ENCODE results near the gene NPLOC4. TPM values are rescaled to one million over a fixed set of nuclear protein-coding genes. Genes with fewer than 3 reads are reported as not detected.
"Not testable (repeated sequence)": the region's sequence is repeated elsewhere in the genome, so short reads cannot be mapped to it uniquely, and the experiment has no call there.

The NPLOC4 gene
- total and polyA plus RNA-seq, 5 experiments from 2014 or later = 46.3 to 101 (median 57.8) TPM

DNA sequence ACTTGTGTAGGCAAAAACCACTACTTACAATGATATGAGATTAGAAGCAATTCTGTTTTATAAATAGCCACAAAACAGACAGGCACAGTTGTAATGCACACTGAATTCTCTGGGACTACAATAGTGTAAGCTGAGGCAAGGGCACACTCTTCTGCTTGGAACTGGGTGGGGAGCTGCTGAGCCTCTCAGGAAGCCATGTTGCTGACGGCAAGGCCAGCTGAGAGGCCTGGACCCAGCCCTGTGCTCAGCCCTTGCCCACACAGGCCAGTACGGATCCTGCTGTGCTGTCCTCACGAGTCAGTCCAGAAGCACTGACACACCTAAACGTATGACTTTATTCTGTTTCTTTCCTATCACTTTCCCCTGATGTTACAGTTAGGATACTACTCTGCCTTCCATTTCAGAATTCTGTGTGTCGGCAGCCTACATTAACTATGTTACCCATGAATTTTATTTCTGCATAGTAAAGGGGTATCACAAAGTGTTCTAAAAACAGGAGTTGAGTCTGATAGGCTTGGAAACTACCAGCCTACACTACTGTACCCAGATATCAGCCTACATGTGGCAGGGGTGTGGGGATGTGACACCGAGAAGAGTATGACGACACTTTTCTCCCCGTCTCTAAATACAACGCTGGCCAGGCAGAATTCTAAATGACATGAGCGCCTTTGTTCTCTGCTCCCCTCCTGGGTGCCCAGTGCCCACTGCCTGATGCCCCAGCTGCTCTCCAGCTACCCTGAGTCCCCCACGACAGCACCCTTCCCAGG, 43.6 kb downstream of the NPLOC4 start:
- no peaks in the 10 kb centered on the region for H3K27me3 Mint-ChIP-seq
- DNase-seq (no peak), ATAC-seq (no peak)
- peaks cover 0 to 93% (median 15%) of the 10 kb centered on the region in 3 donors for H3K36me3 Mint-ChIP-seq
- H3K9me3 Mint-ChIP-seq = no peaks in the 10 kb centered on the region
- no peak overlapping the region for H3K4me3 Mint-ChIP-seq
- POLR2A ChIA-PET = no interaction called here
- H3K27ac Mint-ChIP-seq = peak overlapping the region in 1 of 10 donors; percentile 15
- H3K4me1 Mint-ChIP-seq = peaks cover 0 to 6% (median 2%) of the 10 kb centered on the region in 4 donors

DNA sequence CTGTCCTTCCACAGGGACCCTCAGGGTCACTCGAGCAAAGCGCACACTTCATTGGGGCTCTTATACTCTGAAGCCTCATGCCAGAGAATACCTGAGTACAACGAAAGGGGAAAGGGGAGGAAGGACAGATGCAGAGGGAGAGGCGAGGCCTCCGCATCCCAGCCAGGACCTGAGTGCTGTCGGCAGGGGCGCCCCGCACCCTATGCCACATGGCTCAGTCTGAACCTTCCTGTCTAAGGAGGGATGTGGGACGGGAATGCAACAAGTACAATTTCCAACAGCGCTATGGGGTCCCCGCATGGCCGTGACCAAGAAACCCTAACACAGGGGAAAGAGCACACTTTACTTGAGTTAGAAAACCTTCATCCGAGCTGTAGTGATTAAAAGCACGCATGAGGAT, 44.9 kb downstream of the NPLOC4 start:
- ATAC-seq (no peak), DNase-seq (no peak)
- Mint-ChIP-seq H3K27me3 (no peaks in the 10 kb centered on the region), H3K36me3 (peaks cover 0 to 90% (median 18%) of the 10 kb centered on the region in 3 donors), H3K4me1 (peaks cover 0 to 5% (median 0%) of the 10 kb centered on the region in 4 donors), H3K9me3 (no peaks in the 10 kb centered on the region), H3K27ac (no peak overlapping the region), H3K4me3 (no peak overlapping the region)
- POLR2A ChIA-PET = no interaction called here

DNA sequence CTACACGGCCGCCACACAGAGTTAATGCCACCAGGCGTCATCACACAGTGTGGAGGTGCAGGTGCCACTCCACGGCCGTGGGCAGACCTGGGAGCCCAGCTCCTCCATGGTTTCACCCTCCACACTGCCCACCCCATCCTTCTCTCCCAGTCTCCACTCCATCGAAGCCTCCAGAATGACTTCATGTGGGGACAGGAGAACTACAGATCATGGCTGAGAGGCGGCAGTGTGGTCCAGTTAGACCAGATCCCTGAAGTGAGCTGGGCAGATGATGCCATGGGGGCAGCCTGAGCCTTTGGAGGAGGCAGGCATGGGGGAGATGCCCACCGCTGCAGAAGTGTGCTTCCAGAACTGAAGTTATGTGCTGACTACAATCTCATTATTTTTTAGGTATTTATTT, 46.8 kb downstream of the NPLOC4 start:
- no peak overlapping the region for H3K4me3 Mint-ChIP-seq
- H3K4me1 Mint-ChIP-seq = peaks cover 0 to 5% (median 0%) of the 10 kb centered on the region in 4 donors
- peaks cover 0 to 91% (median 21%) of the 10 kb centered on the region in 3 donors for H3K36me3 Mint-ChIP-seq
- no peak overlapping the region for H3K27ac Mint-ChIP-seq
- no peaks in the 10 kb centered on the region for H3K9me3 Mint-ChIP-seq
- DNase-seq (no peak), ATAC-seq (no peak)
- POLR2A ChIA-PET = no interaction called here
- no peaks in the 10 kb centered on the region for H3K27me3 Mint-ChIP-seq

DNA sequence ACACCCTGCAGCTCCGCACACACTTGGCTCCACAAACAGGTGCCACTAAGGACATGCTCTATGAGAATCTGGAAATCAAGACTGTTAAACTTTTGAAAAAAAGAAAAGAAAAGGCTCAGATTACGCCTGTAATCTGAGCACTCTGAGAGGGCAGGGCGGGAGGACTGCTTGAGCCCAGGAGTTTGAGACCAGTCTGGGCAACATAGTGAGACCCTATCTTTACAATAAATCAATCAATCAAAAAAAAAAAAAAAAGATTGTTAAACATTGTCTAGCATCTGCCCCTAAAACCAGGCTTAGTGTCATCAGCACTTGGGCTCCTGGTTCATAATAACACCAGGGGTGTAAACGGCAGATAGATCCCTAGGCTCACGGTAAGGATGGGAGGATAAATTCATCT, 47.3 kb downstream of the NPLOC4 start:
- Mint-ChIP-seq H3K36me3 (peaks cover 0 to 92% (median 21%) of the 10 kb centered on the region in 3 donors), H3K27ac (no peak overlapping the region)

DNA sequence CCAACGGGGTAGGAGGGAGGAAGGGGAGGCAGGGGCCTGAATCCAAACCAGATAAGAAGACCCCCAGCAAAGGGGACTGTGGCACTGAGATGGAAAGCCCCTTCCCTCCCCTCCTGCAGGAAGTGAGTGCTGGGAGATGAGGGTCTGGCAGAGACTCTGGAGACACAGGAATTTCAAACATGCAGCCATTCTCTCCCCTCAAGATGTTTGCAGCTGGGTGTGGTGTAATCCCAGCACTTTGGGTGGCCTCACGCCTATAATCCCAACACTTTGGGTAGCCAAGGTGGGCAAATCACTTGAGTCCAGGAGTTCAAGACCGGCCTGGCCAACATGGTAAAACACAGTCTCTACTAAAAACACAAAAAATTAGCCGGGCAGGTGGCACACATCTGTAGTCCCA, 50.8 kb downstream of the NPLOC4 start:
- POLR2A ChIA-PET = interaction anchor here (0.5 kb wide), 1 partner anchor 82 kb away, joined by 3 read pairs; no protein-coding TSS in a partner anchor
- H3K27me3 Mint-ChIP-seq = no peaks in the 10 kb centered on the region

More for the DNA sequence above, 47.3 kb downstream of the NPLOC4 start:
- Mint-ChIP-seq H3K9me3 (no peaks in the 10 kb centered on the region), H3K4me3 (no peak overlapping the region), H3K4me1 (peaks cover 0 to 5% (median 0%) of the 10 kb centered on the region in 4 donors), H3K27me3 (no peaks in the 10 kb centered on the region)
- POLR2A ChIA-PET = no interaction called here
- DNase-seq (no peak), ATAC-seq (no peak)

DNA sequence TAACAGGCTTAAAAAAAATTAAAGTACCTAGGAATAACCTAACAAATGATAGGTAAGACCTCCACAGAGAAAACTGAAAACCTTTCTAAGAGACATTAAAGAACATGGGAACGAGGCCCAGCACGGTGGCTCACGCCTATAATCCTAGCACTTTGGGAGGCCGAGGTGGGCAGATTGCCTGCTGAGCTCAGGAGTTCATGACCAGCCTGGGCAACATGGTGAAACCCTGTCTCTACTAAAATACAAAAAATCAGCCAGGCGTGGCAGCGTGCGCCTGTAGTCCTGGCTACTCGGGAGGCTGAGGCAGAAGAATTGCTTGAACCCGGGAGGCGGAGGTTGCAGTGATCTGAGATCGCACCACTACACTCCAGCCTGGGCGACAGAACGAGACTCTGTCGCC, 52.1 kb downstream of the NPLOC4 start:
- ATAC-seq, DNase-seq, H3K4me1 Mint-ChIP-seq, H3K27me3 Mint-ChIP-seq, H3K9me3 Mint-ChIP-seq, POLR2A ChIA-PET, H3K4me3 Mint-ChIP-seq: not testable (repeated sequence)
- peak overlapping the region in 1 of 10 donors; percentile 34 for H3K27ac Mint-ChIP-seq
- H3K36me3 Mint-ChIP-seq = peaks cover 0 to 78% (median 18%) of the 10 kb centered on the region in 3 donors

More for the DNA sequence above, 50.8 kb downstream of the NPLOC4 start:
- Mint-ChIP-seq H3K4me3 (no peak overlapping the region), H3K9me3 (no peaks in the 10 kb centered on the region), H3K4me1 (peaks cover 0 to 4% (median under 1%) of the 10 kb centered on the region in 4 donors), H3K36me3 (peaks cover 0 to 84% (median 16%) of the 10 kb centered on the region in 3 donors), H3K27ac (no peak overlapping the region)
- ATAC-seq (no peak), DNase-seq (no peak)

DNA sequence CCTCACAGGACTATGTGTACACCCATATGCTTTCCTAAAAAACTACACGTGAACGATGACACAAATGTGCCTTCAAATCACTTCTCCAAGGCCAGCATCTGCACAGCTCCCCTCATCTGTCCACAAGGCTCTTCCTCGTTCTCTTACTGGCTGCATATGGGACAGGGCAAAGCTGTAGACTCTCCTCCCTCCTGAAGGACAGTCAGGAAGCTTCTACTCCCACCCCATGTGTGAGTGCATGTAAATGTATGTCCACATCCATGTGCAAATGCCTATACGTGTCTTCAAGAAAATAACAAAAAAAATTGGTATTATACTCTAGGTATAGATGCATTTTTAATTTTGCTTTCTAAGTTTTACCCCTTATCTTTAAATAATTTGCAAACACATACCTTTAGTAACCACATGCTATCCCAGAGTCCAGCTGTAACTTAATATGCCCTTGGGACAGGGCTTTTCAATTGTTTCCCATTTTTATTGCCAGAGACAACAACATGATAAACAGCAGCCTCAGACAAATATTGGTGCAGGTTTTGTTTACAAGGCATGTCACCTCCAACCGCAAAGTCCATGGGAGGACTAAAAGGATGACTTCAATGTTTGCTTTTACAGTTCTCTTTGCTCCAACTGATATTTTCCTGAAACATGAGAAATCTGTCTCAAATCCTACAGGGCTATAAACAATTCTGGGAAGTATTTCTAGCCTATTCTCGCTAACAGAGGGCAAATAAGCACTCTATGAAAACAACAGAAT, 53.1 kb downstream of the NPLOC4 start:
- peaks cover 0 to 73% (median 17%) of the 10 kb centered on the region in 3 donors for H3K36me3 Mint-ChIP-seq
- no peaks in the 10 kb centered on the region for H3K9me3 Mint-ChIP-seq

DNA sequence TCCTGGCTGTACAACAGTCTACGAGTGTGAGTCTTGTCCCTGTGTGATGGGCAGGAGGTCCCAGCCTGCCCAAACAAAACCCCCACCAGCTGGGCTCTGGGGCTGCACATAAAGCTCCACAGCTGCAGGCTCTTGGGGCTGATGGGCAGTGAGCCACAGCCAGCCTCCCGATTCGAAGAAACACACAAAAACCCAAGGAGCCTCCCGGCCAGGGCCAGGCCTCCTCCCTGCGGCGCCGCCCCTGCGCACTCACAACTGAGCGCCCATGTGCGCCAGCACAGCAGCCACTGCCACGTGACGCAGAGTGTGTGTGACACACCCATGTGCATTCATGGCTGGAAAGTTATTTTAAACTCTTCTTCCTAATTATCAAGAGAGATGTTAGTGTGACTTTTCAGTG, 54.2 kb downstream of the NPLOC4 start:
- H3K36me3 Mint-ChIP-seq = peaks cover 0 to 70% (median 10%) of the 10 kb centered on the region in 3 donors
- POLR2A ChIA-PET = no interaction called here
- H3K27me3 Mint-ChIP-seq = no peaks in the 10 kb centered on the region
- no peaks in the 10 kb centered on the region for H3K9me3 Mint-ChIP-seq
- ATAC-seq (no peak), DNase-seq (no peak)
- H3K4me1 Mint-ChIP-seq = peaks cover 7 to 23% (median 11%) of the 10 kb centered on the region in 4 donors
- H3K27ac Mint-ChIP-seq = no peak overlapping the region
- no peak overlapping the region for H3K4me3 Mint-ChIP-seq

More for the DNA sequence above, 53.1 kb downstream of the NPLOC4 start:
- POLR2A ChIA-PET = no interaction called here
- H3K27me3 Mint-ChIP-seq = no peaks in the 10 kb centered on the region
- peaks cover 0 to 15% (median 9%) of the 10 kb centered on the region in 4 donors for H3K4me1 Mint-ChIP-seq
- no peak overlapping the region for H3K4me3 Mint-ChIP-seq
- no peak for DNase-seq
- no peak for ATAC-seq
- peak overlapping the region in 2 of 10 donors; percentile 49 to 59 for H3K27ac Mint-ChIP-seq

DNA sequence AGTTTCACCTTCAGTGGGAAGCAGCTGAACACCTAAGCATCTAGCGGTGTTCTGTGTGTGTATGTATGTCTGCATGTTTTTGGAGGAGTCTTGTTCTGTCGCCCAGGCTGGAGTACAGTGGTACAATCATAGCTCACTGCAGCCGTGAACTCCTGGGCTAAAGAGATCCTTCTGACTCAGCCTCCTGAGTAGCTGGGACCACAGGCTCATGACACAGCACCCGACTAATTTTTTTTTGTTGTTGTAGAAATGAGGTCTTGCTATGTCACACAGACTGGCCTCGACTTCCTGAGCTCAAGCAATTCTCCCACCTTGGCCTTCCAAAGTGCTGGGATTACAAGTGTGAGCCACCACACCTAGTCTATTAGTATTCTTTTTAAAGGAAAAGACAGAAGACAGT, 54.6 kb downstream of the NPLOC4 start:
- no peak overlapping the region for H3K4me3 Mint-ChIP-seq
- H3K27me3 Mint-ChIP-seq = no peaks in the 10 kb centered on the region
- POLR2A ChIA-PET = interaction anchor here (0.8 kb wide), 1 partner anchor 27 kb away, joined by 3 read pairs; no protein-coding TSS in a partner anchor
- H3K9me3 Mint-ChIP-seq = no peaks in the 10 kb centered on the region
- H3K4me1 Mint-ChIP-seq = peaks cover 10 to 27% (median 14%) of the 10 kb centered on the region in 4 donors
- ATAC-seq (no peak), DNase-seq (no peak)
- H3K36me3 Mint-ChIP-seq = peaks cover 0 to 71% (median 13%) of the 10 kb centered on the region in 3 donors
- H3K27ac Mint-ChIP-seq = no peak overlapping the region

DNA sequence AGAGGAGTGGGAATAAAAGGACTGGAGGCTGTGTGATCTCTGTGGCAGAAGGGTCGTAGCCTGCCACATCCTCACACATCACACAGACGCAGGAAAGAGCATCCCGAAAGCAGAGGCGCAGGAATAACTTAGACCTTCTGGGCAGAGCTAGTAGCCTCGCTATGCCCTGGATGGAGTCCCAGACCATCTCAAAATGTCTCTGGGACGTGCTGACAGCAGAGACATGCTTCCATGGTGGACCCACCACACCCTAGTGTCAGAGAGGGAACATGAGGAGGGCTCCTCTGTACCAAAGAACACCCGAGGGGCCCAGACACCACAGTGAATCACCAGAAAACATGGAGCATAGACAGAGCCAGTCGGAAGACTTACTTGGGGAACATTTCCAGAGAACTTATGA, 55.2 kb downstream of the NPLOC4 start:
- Mint-ChIP-seq H3K4me3 (no peak overlapping the region), H3K9me3 (no peaks in the 10 kb centered on the region), H3K27ac (no peak overlapping the region), H3K27me3 (no peaks in the 10 kb centered on the region), H3K4me1 (peaks cover 12 to 30% (median 16%) of the 10 kb centered on the region in 4 donors), H3K36me3 (peaks cover 0 to 69% (median 13%) of the 10 kb centered on the region in 3 donors)
- DNase-seq = no peak
- POLR2A ChIA-PET = interaction anchor here (0.8 kb wide), 1 partner anchor 26 kb away, joined by 3 read pairs; no protein-coding TSS in a partner anchor
- ATAC-seq = no peak

DNA sequence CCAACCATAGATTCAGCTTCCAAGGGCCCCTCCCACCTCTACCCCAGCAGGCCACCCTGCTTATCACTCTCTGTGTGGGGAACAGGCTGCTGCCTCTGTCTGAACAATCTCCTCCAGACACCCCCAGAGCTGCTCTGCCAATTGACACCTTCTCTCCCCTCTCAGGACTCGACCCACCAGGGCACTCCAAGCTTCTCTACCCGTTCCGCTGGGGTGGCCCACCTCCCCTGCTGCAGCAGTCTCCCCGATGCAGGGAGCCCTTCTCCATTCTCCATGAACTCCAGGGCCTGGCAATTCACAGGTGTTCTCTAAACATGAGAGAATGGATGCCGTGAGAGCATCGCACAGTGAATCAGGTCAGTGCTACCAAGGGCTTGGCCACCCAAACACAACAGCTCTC, 56.4 kb downstream of the NPLOC4 start:
- DNase-seq = no peak
- Mint-ChIP-seq H3K27ac (peak overlapping the region in 3 of 10 donors; percentile 24 to 88 (median 67)), H3K4me3 (no peak overlapping the region), H3K36me3 (peaks cover 0 to 68% (median 15%) of the 10 kb centered on the region in 3 donors), H3K27me3 (no peaks in the 10 kb centered on the region), H3K4me1 (peaks cover 12 to 30% (median 16%) of the 10 kb centered on the region in 4 donors), H3K9me3 (no peaks in the 10 kb centered on the region)
- no peak for ATAC-seq
- POLR2A ChIA-PET = interaction anchor here (0.7 kb wide), 1 partner anchor 21 kb away, joined by 5 read pairs; no protein-coding TSS in a partner anchor

DNA sequence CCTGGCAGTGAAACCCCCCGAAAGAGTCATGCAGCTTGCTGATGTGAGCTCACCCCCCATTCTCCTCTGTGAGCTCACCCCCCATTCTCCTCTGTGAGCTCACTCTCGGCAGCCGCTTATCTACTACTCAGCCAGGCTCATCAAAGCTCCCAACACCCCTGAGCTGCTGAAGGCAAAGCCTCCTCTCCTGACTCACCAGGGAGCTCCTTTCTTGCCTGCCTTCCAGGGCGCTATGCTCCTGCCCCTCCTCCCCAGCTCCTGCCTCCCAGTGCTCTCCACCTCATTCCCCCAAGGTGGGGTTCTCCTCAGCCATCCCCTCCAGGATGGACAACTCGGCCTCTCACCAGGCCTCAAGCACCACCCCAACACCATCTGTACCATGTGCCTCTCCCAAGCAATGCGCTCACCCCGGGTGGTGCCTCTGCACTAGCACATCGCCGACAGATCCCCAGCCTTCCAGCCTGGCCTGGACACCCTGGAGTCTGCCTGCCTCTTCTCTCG, 57.0 kb downstream of the NPLOC4 start:
- H3K4me1 Mint-ChIP-seq = peaks cover 12 to 30% (median 16%) of the 10 kb centered on the region in 4 donors
- peaks cover 0 to 66% (median 10%) of the 10 kb centered on the region in 3 donors for H3K36me3 Mint-ChIP-seq
- H3K9me3 Mint-ChIP-seq = no peaks in the 10 kb centered on the region
- POLR2A ChIA-PET = no interaction called here
- peak overlapping the region in 3 of 10 donors; percentile 66 to 88 (median 86) for H3K27ac Mint-ChIP-seq
- H3K27me3 Mint-ChIP-seq = no peaks in the 10 kb centered on the region
- no peak for ATAC-seq
- H3K4me3 Mint-ChIP-seq = no peak overlapping the region
- no peak for DNase-seq

Data from naive thymus-derived CD8-positive, alpha-beta T cell (primary cell).